Uterus (tissue), 4 donors: Measurements from ENCODE around the gene TIMMDC1. TPM values are rescaled to one million over a fixed set of nuclear protein-coding genes. Genes with fewer than 3 reads are reported as not detected.

Experiments used
- DNase-seq, 2 donors: peaks; one replicate each; pipeline ENCODE4 v3.0.0-alpha.2; 2019 to 2020
- H3K27ac ChIP-seq, 2 donors: fragments of 200-600 bp; sonication (generic); 1 replicate in 1 of 2; 2 replicates in 1 of 2; pipeline ENCODE4 v1.5.1; 2016 to 2018
- H3K27me3 ChIP-seq, 2 donors: fragments of 200-600 bp; sonication (generic); one replicate each; pipeline ENCODE4 v1.5.1; 2018 to 2019; ENCODE audit warnings: control low read depth in 1 of 2
- H3K36me3 ChIP-seq, 2 donors: fragments of 200-600 bp; sonication (generic); one replicate each; pipeline ENCODE4 v1.5.1; 2019; ENCODE audit warnings: control low read depth in 1 of 2
- H3K4me1 ChIP-seq, 2 donors: fragments of 200-600 bp; sonication (generic); one replicate each; pipeline ENCODE4 v1.5.1; 2018 to 2019; ENCODE audit warnings: control low read depth in 1 of 2
- H3K4me3 ChIP-seq, 2 donors: fragments of 200-600 bp; sonication (generic); 1 replicate in 1 of 2; 2 replicates in 1 of 2; pipeline ENCODE4 v1.5.1; 2018 to 2019; ENCODE audit warnings: mild to moderate bottlenecking in 1 of 2
- H3K9me3 ChIP-seq, 2 donors: fragments of 200-600 bp; sonication (generic); one replicate each; pipeline ENCODE4 v1.5.1; 2019; ENCODE audit warnings: control low read depth in 1 of 2
- POLR2A ChIP-seq, 2 donors: fragments of 450-650 bp; IDR thresholded peaks; one replicate each; pipeline ENCODE4 v1.6.1; 2016; ENCODE audit warnings: antibody characterized with exemption in 2 of 2, mild to moderate bottlenecking in 1 of 2, moderate library complexity in 1 of 2
- intact Hi-C: fragments of 100-400 bp; cut with DNase I; formaldehyde crosslinking; loops from one replicate; pipeline ENCODE4 v1.15.1; 2023; ENCODE audit warnings: low total_unique reads
- total RNA-seq, 4 donors: library from RNA; depleted of rRNA in 3 of 4; stranded (reverse); fragments of >200 nt in 3 of 4; gene quantifications; one replicate each; pipeline versions ENCODE4 v1.1.0 to v1.2.4, GENCODE V29; 2014 to 2023
- TF ChIP-seq, protein P1 (sequence below), 4 experiments: fragments of 200-600 bp in 2 of 4; fragments of 450-650 bp in 2 of 4; sonication (generic) in 2 of 4; IDR thresholded peaks; one replicate each; pipeline ENCODE4 v1.5.1; 2016 to 2019; ENCODE audit warnings: antibody characterized with exemption in 4 of 4, mild to moderate bottlenecking in 2 of 4, moderate library complexity in 1 of 4
- donor health status: DM: yes; HTN: yes; CAD: no.

The TIMMDC1 gene
- total RNA-seq, 4 donors from 2014 or later: 15.1 to 83.4 (median 31.4) TPM

DNA sequence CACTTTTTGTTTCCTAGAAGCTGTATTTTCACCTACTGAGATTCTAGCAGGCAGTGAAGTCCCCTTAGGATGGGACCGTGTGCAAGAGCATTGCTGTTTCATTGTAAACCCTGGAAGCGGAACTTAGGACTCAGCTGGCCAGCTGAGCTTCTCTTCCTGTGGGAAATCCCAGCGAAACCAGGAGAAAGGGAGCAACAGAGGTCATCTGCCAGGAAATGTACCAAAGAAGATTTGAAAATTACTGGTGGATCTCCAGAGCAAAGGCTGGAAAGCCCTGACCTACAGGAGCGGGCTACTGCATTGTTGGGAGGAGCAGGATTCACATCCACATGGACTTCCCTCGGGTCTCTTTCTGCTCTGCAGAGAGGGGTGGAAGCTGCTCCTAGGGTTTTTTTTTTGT lies 73.3 kb downstream of the TIMMDC1 start:
- Histone ChIP-seq H3K27ac (no peak overlapping the region), H3K4me3 (no peak overlapping the region), H3K4me1 (no peaks in the 10 kb centered on the region), H3K27me3 (no peaks in the 10 kb centered on the region), H3K36me3 (no peaks in the 10 kb centered on the region), H3K9me3 (no peaks in the 10 kb centered on the region)
- TF ChIP-seq, protein P1, sequence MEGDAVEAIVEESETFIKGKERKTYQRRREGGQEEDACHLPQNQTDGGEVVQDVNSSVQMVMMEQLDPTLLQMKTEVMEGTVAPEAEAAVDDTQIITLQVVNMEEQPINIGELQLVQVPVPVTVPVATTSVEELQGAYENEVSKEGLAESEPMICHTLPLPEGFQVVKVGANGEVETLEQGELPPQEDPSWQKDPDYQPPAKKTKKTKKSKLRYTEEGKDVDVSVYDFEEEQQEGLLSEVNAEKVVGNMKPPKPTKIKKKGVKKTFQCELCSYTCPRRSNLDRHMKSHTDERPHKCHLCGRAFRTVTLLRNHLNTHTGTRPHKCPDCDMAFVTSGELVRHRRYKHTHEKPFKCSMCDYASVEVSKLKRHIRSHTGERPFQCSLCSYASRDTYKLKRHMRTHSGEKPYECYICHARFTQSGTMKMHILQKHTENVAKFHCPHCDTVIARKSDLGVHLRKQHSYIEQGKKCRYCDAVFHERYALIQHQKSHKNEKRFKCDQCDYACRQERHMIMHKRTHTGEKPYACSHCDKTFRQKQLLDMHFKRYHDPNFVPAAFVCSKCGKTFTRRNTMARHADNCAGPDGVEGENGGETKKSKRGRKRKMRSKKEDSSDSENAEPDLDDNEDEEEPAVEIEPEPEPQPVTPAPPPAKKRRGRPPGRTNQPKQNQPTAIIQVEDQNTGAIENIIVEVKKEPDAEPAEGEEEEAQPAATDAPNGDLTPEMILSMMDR (IDR thresholded peaks at IDR 0.05): no peak
- TF ChIP-seq POLR2A (IDR thresholded peaks at IDR 0.05): no peak
- DNase-seq: no peak
- intact Hi-C loops: no loop called here

Other genes starting within 250 kb of the TIMMDC1 start
- 10 to 100 TPM; 17.6 to 53.2 (median 29.4) TPM for gene ARHGAP31, start 204.2 kb upstream of the TIMMDC1 start, total RNA-seq
- 100 to 1,000 TPM in 1 of 4 donors, 10 to 100 TPM in 3; 23.2 to 136 (median 67.1) TPM for gene TMEM39A, start 34.9 kb upstream of the TIMMDC1 start, total RNA-seq
- 10 to 100 TPM in 2 of 4 donors, 1 to 10 TPM in 2; 4.4 to 31.9 (median 15.6) TPM for gene POGLUT1, start 29.6 kb upstream of the TIMMDC1 start, total RNA-seq
- 1 to 10 TPM in 2 of 4 donors, under 1 TPM in 1, not detected in 1; 0.14 to 2.9 (median 1.1) TPM for gene CD80, start 61.1 kb downstream of the TIMMDC1 start, total RNA-seq
- gene ADPRH, start 80.9 kb downstream of the TIMMDC1 start, total RNA-seq: 10 to 100 TPM in 2 of 4 donors, 1 to 10 TPM in 2; 2.6 to 14.7 (median 7.1) TPM
- 10 to 100 TPM in 3 of 4 donors, not detected in 1; 11.9 to 37.1 (median 16.5) TPM for gene PLA1A, start 99.3 kb downstream of the TIMMDC1 start, total RNA-seq
- gene POPDC2, start 162.0 kb downstream of the TIMMDC1 start, total RNA-seq: 10 to 100 TPM in 1 of 4 donors, 1 to 10 TPM in 3; 4.9 to 35.3 (median 7.9) TPM
- gene COX17, start 178.9 kb downstream of the TIMMDC1 start, total RNA-seq: 10 to 100 TPM in 2 of 4 donors, 1 to 10 TPM in 2; 3.1 to 56.5 (median 23.1) TPM
- 10 to 100 TPM in 3 of 4 donors, 1 to 10 TPM in 1; 9.1 to 58.4 (median 28.5) TPM for gene CFAP91, start 204.5 kb downstream of the TIMMDC1 start, total RNA-seq